Skin epidermis (tissue), 12 donors: Measurements from ENCODE around the gene GYPA.
"Not testable (repeated sequence)": the region's sequence is repeated elsewhere in the genome, so short reads cannot be mapped to it uniquely, and the experiment has no call there.

Experiments
- H3K27ac ChIP-seq, 21 experiments: fragments of 200-600 bp; sonication (generic) in 11 of 21; one replicate each; pipeline ENCODE4 v1.5.0; 2020; ENCODE audit warnings: mild to moderate bottlenecking in 3 of 21, inconsistent platforms in 2 of 21, moderate library complexity in 2 of 21
- H3K4me3 ChIP-seq, 7 experiments: fragments of 200-600 bp; sonication (generic) in 2 of 7; one replicate each; pipeline ENCODE4 v1.5.0; 2020; ENCODE audit warnings: inconsistent platforms in 2 of 7, mild to moderate bottlenecking in 2 of 7, moderate library complexity in 1 of 7

The GYPA gene

GRCh38 chr4:144130167-144130566 lies 10.4 kb downstream of the GYPA start:
- H3K4me3 ChIP-seq, H3K27ac ChIP-seq: not testable (repeated sequence)

DNA sequence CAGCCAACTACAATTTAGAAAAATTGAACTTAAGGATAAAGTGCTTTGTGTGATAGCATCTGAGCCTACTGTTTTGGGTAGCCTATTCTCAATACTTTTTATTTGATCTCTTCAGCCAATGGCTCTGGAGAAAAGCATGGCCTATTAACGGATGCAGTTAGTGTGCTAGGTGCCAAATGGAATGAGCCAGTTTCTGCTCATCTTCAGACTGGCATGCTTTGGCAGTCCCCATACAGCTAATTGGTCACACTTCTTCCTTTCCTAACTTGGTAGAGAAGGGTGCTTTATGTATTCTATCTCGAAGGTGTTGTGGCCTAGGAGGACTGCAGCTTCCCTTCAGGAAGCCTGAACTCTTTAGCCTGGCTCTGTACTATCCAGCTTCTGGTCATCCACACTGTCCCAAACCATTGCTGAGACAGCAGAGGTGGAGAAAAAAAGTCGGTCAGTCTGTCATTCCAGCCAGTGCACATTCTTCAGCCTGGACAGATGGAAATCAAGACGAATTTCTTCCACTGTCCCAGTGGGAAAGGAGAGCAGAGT lies 11.1 kb downstream of the GYPA start:
- not testable (repeated sequence) for H3K27ac ChIP-seq, H3K4me3 ChIP-seq

- H3K4me3 ChIP-seq, H3K27ac ChIP-seq: not testable (repeated sequence)
These were observed 11.7 kb downstream of the GYPA start for GRCh38 chr4:144128709-144129320.

GRCh38 chr4:144125109-144125508 lies 15.4 kb downstream of the GYPA start:
- H3K27ac ChIP-seq, H3K4me3 ChIP-seq: not testable (repeated sequence)

- not testable (repeated sequence) for H3K27ac ChIP-seq, H3K4me3 ChIP-seq
These were observed 16.4 kb downstream of the GYPA start for GRCh38 chr4:144123982-144124635.

DNA sequence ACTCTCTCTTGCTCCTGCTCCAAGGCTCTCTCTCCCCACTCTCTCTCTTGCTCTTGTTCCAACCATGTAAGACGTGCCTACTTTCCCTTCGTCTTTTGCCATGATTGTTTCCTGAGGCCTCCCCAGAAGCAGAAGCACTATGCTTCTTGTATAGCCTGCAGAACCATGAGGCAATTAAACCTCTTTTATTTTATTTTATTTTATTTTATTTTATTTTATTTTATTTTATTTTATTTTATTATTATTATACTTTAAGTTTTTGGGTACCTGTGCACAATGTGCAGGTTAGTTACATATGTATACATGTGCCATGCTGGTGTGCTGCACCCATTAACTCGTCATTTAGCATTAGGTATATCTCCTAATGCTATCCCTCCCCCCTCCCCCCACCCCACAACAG lies 17.2 kb downstream of the GYPA start:
- not testable (repeated sequence) for H3K4me3 ChIP-seq, H3K27ac ChIP-seq

DNA sequence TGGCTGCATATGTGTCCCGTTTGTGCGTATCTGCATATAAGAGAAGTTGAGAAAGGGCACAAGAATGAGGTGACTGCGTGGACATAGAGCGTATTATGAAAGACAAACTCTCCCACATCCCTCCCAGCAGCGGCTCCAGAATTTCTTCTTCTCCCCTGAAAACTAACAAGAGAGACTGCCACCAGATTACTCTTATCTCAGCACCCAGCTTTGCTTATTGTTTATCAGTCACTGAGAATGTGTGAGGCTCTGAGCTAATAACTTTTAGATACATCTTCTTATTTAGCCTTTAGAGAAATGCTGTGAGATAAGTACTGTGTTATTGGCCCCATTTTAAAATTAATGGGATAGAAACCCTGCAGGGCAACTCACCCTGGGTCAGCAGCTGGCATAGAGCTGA lies 20.8 kb downstream of the GYPA start:
- not testable (repeated sequence) for H3K4me3 ChIP-seq, H3K27ac ChIP-seq

DNA sequence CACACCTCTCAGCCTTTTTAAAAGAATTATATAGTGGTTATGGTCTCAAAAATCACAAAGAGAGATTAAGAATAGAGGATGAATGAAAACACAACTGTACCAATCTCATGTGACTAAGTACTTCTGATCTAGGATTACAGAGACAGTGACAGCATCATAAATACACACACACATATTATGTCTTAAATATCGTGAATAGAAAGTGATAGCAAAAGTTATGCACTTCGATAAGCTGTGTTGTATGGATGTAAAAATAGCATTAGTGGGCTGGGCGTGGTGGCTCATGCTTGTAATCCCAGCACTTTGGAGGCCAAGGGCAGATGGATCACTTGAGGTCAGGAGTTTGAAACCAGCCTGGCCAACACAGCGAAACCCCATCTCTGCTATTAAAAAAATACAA lies 25.0 kb downstream of the GYPA start:
- Histone ChIP-seq H3K4me3 (no peak overlapping the region), H3K27ac (no peak overlapping the region)

DNA sequence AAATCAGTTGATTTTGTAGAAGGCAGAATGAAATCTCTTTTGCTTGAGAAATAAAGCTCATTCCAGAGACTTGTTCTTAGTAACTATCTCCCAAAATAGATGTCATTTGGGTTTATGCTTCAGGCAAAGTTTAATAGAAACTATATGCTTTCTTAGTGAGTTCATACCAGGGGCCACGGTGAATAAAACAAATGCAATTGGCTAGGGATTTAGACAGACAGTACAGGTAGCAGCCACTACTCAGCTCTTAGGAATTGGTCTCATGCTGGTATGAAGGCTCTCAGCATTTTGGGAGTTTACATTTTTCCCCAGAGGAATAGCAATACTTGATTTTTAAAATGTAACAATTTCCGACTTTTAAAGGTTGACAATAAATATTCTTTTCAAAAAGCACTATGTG lies 27.0 kb downstream of the GYPA start:
- Histone ChIP-seq H3K27ac (no peak overlapping the region), H3K4me3 (no peak overlapping the region)

DNA sequence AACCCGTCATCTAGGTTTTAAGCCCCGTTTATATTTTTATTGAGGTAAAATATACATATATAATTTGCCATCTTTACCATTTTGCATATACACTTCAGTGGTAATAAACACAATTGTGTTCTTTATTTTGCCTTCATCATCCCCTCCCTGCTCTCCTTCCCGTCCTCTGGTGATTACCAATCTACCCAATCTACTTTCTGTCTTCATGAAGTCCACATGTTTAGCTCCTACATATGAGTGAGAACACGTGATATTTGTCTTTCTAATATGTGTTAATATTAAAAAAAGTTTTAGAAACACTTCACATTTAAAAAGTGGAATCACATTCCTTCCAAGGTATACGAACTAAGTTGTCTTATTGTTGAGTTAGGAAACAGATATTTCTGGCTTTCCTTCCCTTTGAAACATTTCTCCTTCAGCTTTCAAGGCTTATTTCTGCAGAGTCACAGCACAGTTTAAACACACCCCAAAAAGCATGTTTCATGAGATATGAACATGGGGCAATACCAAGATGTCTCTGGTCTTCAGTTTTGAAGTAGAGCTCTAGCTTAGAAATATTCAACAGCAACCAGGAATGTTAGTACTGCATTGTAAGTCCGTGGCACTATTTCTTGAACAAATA lies 35.9 kb downstream of the GYPA start:
- Histone ChIP-seq H3K4me3 (no peak overlapping the region), H3K27ac (no peak overlapping the region)

GRCh38 chr4:144097776-144098175 lies 42.7 kb downstream of the GYPA start:
- H3K4me3 ChIP-seq, H3K27ac ChIP-seq: not testable (repeated sequence)

GRCh38 chr4:144093995-144094394 lies 46.5 kb downstream of the GYPA start:
- not testable (repeated sequence) for H3K27ac ChIP-seq, H3K4me3 ChIP-seq

DNA sequence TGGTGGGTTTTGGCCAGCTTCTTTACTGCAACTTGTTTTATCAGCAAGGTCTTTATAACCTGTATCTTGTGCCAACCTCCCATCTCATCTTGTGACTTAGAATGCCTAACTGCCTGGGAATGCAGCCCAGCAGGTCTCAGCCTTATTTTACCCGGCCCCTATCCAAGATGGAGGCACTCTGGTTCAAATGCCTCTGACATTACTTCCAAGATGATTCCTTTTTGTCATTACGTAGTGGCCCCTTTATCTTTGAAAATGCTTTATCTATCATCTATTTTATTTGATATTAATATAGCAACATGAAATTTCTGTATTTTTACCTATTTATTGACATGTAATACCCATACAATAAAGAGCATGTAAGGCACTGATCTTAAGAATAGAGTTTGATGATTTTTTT lies 49.3 kb downstream of the GYPA start:
- not testable (repeated sequence) for H3K27ac ChIP-seq, H3K4me3 ChIP-seq

GRCh38 chr4:144090744-144091143 lies 49.8 kb downstream of the GYPA start:
- H3K27ac ChIP-seq, result no peak overlapping the region
- no peak overlapping the region for H3K4me3 ChIP-seq

DNA sequence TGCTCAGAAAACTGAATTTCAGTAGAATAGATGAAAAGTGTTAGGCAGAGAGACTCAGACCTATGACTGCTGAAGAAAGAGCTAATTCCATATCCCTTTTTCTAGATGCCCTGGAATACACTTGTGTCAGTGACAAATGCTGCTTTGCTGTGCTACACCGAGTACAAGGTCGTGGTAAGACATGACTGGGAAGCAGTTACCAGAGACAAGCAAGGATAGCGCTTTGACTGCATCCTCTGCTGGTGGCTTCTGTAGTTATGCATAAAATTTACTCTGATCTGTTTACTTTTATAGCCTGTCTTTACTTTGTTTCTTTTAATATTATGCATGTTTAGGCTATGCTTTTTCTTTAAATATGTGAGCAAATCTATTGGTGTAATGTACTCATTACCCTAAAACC lies 58.5 kb downstream of the GYPA start:
- not testable (repeated sequence) for H3K27ac ChIP-seq, H3K4me3 ChIP-seq

- not testable (repeated sequence) for H3K4me3 ChIP-seq, H3K27ac ChIP-seq
These were observed 60.4 kb downstream of the GYPA start for GRCh38 chr4:144080135-144080534.

- not testable (repeated sequence) for H3K27ac ChIP-seq, H3K4me3 ChIP-seq
These were observed 61.8 kb downstream of the GYPA start for GRCh38 chr4:144078746-144079145.

DNA sequence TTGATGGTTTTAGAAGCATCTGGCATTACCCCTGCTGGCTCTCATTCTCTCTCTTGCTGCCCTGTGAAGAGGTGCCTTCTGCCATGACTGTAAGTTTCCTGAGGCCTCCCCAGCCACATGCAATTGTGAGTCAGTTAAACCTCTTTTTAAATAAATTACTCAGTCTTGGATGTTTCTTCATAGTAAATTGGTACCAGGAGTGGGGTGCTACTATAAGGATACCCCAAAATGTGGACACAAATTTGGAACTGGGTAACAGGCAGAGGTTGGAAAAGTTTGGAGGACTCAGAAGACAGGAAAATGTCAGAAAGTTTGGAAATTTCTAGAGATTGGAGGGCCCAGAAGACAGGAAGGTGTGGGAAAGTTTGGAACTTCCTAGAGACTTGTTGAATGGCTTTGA lies 79.0 kb downstream of the GYPA start:
- H3K27ac ChIP-seq, H3K4me3 ChIP-seq: not testable (repeated sequence)

- H3K4me3 ChIP-seq, result not testable (repeated sequence)
These were observed 80.2 kb downstream of the GYPA start for GRCh38 chr4:144060234-144060859.

More at GRCh38 chr4:144060234-144060859, 80.2 kb downstream of the GYPA start:
- H3K27ac ChIP-seq, result not testable (repeated sequence)
